Caco-2 (cell line): ENCODE data around the gene AKAP11. TPM values are rescaled to one million over a fixed set of nuclear protein-coding genes. Genes with fewer than 3 reads are reported as not detected.

ENCODE experiments used
- BruUV-seq: library from RNA; stranded (reverse); fragments of 400-500 nt; replicated peaks from 2 replicates; lab custom pipeline; 2021; lab: Mats Ljungman, UMichigan
- CTCF ChIA-PET: fragments of 300-600 bp; sonication (Branson Sonifier 250); formaldehyde crosslinking; loops from one replicate; lab custom pipeline; 2022; ENCODE audit warnings: antibody characterized with exemption; lab: Charles Lee
- POLR2A ChIA-PET: fragments of 300-600 bp; sonication (Branson Sonifier 250); formaldehyde crosslinking; loops from one replicate; lab custom pipeline; 2022; ENCODE audit warnings: antibody characterized with exemption; lab: Charles Lee
- DNase-seq, 2 experiments: peaks; one replicate each; pipeline versions ENCODE4 v3.0.0 to v3.0.0-alpha.2; 2020 to 2022
- H3K27me3 ChIP-seq: replicated peaks from 2 replicates; pipeline ENCODE4 v1.6.0; 2011; ENCODE audit warnings: low read length; ENCODE audit not compliant: control insufficient read depth, insufficient read depth
- H3K36me3 ChIP-seq: 2 replicates; pipeline ENCODE4 v1.5.1; 2011; ENCODE audit warnings: low read length; ENCODE audit not compliant: control insufficient read depth, insufficient read depth
- H3K4me1 ChIP-seq: fragments of 250-450 bp; sonication (Bioruptor Pico); 2 replicates; pipeline ENCODE4 v1.5.1; 2020; ENCODE audit warnings: mild to moderate bottlenecking
- H3K4me3 ChIP-seq: 2 replicates; pipeline ENCODE4 v1.5.1; 2011; ENCODE audit warnings: low read depth, mild to moderate bottlenecking, control low read depth, low read length
- H3K9me3 ChIP-seq: fragments of 250-450 bp; sonication (Bioruptor Pico); 2 replicates; pipeline ENCODE4 v1.5.1; 2020; ENCODE audit warnings: mild to moderate bottlenecking, moderate library complexity
- H3K27ac Mint-ChIP-seq: one replicate; pipeline ENCODE4 v1.8.0; 2022; ENCODE audit warnings: mixed read lengths; ENCODE audit not compliant: unreplicated experiment
- H3K27me3 Mint-ChIP-seq: one replicate; pipeline ENCODE4 v1.8.0; 2022; ENCODE audit warnings: mixed read lengths; ENCODE audit not compliant: insufficient read depth, unreplicated experiment
- H3K36me3 Mint-ChIP-seq: one replicate; pipeline ENCODE4 v1.8.0; 2022; ENCODE audit warnings: mild to moderate bottlenecking, mixed read lengths; ENCODE audit not compliant: insufficient read depth, unreplicated experiment
- H3K4me1 Mint-ChIP-seq: one replicate; pipeline ENCODE4 v1.8.0; 2022; ENCODE audit warnings: low read depth, mixed read lengths; ENCODE audit not compliant: unreplicated experiment
- H3K4me3 Mint-ChIP-seq: one replicate; pipeline ENCODE4 v1.8.0; 2022; ENCODE audit warnings: mild to moderate bottlenecking, moderate library complexity, mixed read lengths; ENCODE audit not compliant: unreplicated experiment
- H3K9me3 Mint-ChIP-seq: one replicate; pipeline ENCODE4 v1.8.0; 2022; ENCODE audit warnings: mixed read lengths; ENCODE audit not compliant: unreplicated experiment
- intact Hi-C: fragments of 100-400 bp; cut with micrococcal nuclease; formaldehyde crosslinking; loops from one replicate; pipeline ENCODE4 v1.10.0; 2022; ENCODE audit not compliant: unreplicated experiment
- total RNA-seq: library from RNA; stranded (reverse); gene quantifications from 2 replicates; pipeline ENCODE4 v1.2.3, GENCODE V29; 2022
- TF ChIP-seq, protein P1 (sequence below), 2 experiments: fragments of 200-600 bp in 1 of 2; IDR thresholded peaks; 1 replicate in 1 of 2; 2 replicates in 1 of 2; pipeline versions ENCODE4 v1.5.1 to v1.8.0; 2011 to 2022; ENCODE audit warnings: antibody characterized with exemption in 1 of 2, control low read depth in 1 of 2, inconsistent platforms in 1 of 2, low read depth in 1 of 2, low read length in 1 of 2, mild to moderate bottlenecking in 1 of 2, moderate library complexity in 1 of 2; ENCODE audit not compliant: insufficient read depth in 1 of 2, severe bottlenecking in 1 of 2, unreplicated experiment in 1 of 2

AKAP11 gene
- total RNA-seq, 1 experiment from 2014 or later, result 28.6 TPM

DNA sequence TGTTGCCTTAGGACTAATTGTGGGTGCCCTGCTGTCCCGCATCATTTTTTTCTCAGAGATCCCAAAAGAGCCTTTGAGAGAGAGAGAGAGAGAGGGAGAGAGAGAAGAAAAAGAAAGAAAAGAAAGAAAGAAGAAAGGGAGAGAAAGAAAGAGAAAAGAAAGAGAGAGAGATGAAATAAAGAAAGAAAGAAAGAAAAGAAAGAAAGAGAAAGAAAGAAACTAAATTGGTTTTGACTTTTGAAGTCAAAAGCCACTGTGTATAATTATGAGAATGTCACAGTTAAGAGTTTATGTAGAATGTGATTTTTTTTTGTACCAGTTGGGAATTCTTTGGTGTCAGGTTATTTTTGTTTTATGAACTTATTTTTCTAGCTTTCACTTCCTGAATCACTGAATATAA lies 43.4 kb upstream of the AKAP11 start:
- TF ChIP-seq, protein P1, sequence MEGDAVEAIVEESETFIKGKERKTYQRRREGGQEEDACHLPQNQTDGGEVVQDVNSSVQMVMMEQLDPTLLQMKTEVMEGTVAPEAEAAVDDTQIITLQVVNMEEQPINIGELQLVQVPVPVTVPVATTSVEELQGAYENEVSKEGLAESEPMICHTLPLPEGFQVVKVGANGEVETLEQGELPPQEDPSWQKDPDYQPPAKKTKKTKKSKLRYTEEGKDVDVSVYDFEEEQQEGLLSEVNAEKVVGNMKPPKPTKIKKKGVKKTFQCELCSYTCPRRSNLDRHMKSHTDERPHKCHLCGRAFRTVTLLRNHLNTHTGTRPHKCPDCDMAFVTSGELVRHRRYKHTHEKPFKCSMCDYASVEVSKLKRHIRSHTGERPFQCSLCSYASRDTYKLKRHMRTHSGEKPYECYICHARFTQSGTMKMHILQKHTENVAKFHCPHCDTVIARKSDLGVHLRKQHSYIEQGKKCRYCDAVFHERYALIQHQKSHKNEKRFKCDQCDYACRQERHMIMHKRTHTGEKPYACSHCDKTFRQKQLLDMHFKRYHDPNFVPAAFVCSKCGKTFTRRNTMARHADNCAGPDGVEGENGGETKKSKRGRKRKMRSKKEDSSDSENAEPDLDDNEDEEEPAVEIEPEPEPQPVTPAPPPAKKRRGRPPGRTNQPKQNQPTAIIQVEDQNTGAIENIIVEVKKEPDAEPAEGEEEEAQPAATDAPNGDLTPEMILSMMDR (IDR thresholded peaks at IDR 0.05; ENCODE audit: insufficient read depth in 1 of 2, low read depth in 1 of 2, low read length in 1 of 2, severe bottlenecking in 1 of 2, unreplicated experiment in 1 of 2), result no peak
- Histone ChIP-seq H3K4me3 (no peak overlapping the region), H3K9me3 (no peaks in the 10 kb centered on the region), H3K4me1 (peaks cover 12% of the 10 kb centered on the region), H3K36me3 (no peaks in the 10 kb centered on the region), H3K27me3 (no peaks in the 10 kb centered on the region)
- H3K27ac Mint-ChIP-seq, result no peak overlapping the region
- POLR2A ChIA-PET, result no interaction called here
- H3K4me1 Mint-ChIP-seq, result peaks cover 19% of the 10 kb centered on the region
- peaks cover 10% of the 10 kb centered on the region for H3K36me3 Mint-ChIP-seq
- no TSS peak for BruUV-seq
- intact Hi-C loops, result no loop called here
- no peaks in the 10 kb centered on the region for H3K9me3 Mint-ChIP-seq
- H3K27me3 Mint-ChIP-seq, result no peaks in the 10 kb centered on the region
- DNase-seq, result no peak
- CTCF ChIA-PET, result no interaction called here
- H3K4me3 Mint-ChIP-seq, result peak overlapping the region; percentile 15

DNA sequence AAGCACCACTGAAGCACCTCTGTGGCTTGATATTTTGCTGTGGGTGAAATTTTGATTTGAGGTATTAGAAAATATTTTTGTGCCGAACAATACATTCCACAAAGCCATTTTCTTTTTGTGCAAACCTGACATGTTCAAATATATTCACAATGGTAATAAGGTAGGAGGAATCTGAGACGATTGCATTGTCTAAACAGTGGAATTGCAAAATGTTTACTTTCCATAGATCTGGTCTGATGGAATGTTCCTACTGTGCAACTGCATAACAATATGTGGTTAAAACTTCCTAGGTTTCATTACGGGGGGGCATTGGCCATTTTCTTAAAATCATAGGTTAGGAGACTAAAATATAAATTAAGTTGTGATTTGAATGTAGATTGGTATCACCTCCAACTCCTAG lies 42.7 kb upstream of the AKAP11 start:
- Histone ChIP-seq H3K4me1 (peaks cover 18% of the 10 kb centered on the region), H3K4me3 (no peak overlapping the region), H3K36me3 (no peaks in the 10 kb centered on the region), H3K27me3 (no peaks in the 10 kb centered on the region), H3K9me3 (no peaks in the 10 kb centered on the region)
- Mint-ChIP-seq H3K4me3 (no peak overlapping the region), H3K36me3 (peaks cover 10% of the 10 kb centered on the region), H3K27me3 (no peaks in the 10 kb centered on the region), H3K4me1 (peaks cover 21% of the 10 kb centered on the region), H3K9me3 (no peaks in the 10 kb centered on the region), H3K27ac (no peak overlapping the region)
- peak in 1 of 2 experiments; percentile 21 for DNase-seq
- intact Hi-C loops, result no loop called here
- ChIA-PET CTCF (no interaction called here), POLR2A (no interaction called here)
- TF ChIP-seq, protein P1 (IDR thresholded peaks at IDR 0.05; ENCODE audit: insufficient read depth in 1 of 2, low read depth in 1 of 2, low read length in 1 of 2, severe bottlenecking in 1 of 2, unreplicated experiment in 1 of 2), result no peak
- BruUV-seq, result no TSS peak

DNA sequence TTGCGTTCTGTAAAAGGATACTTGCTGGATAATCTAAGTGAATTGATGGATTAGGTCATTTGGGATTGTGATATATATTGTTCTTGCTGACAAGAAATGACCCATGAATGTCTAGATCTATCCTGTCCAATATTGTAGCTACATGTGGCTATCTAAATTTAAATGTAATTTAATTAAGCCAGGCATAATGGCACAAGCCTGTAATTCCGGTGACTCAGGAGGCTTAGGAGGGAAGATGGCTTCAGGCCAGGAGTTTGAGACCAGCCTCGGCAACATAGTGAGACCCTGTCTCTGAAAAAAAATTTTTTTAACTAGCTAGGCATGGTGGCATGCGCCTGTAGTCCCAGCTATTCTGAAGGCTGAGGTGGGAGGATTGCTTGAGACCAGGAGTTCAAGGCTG lies 39.3 kb upstream of the AKAP11 start:
- BruUV-seq, result no TSS peak
- no peaks in the 10 kb centered on the region for H3K9me3 ChIP-seq

More for the DNA sequence above, 39.3 kb upstream of the AKAP11 start:
- TF ChIP-seq, protein P1 (IDR thresholded peaks at IDR 0.05; ENCODE audit: insufficient read depth in 1 of 2, low read depth in 1 of 2, low read length in 1 of 2, severe bottlenecking in 1 of 2, unreplicated experiment in 1 of 2), result no peak
- H3K4me1 ChIP-seq, result peaks cover 18% of the 10 kb centered on the region
- CTCF ChIA-PET, result no interaction called here
- H3K36me3 ChIP-seq, result no peaks in the 10 kb centered on the region
- H3K27me3 ChIP-seq, result no peaks in the 10 kb centered on the region
- POLR2A ChIA-PET, result no interaction called here
- H3K27me3 Mint-ChIP-seq, result no peaks in the 10 kb centered on the region
- intact Hi-C loops, result no loop called here
- no peaks in the 10 kb centered on the region for H3K9me3 Mint-ChIP-seq
- no peak overlapping the region for H3K4me3 Mint-ChIP-seq
- no peak for DNase-seq
- no peak overlapping the region for H3K4me3 ChIP-seq
- peaks cover 21% of the 10 kb centered on the region for H3K4me1 Mint-ChIP-seq
- no peaks in the 10 kb centered on the region for H3K36me3 Mint-ChIP-seq
- no peak overlapping the region for H3K27ac Mint-ChIP-seq
